IPS-15b (cell line): ENCODE measurements around the gene SLC7A6.

Experiments
- H3K27me3 ChIP-seq: one replicate; pipeline ENCODE4 v1.6.1; 2013; ENCODE audit warnings: low read length; ENCODE audit not compliant: control insufficient read depth, insufficient read depth
- H3K36me3 ChIP-seq: one replicate; pipeline ENCODE4 v1.6.1; 2013; ENCODE audit warnings: low read length; ENCODE audit not compliant: control insufficient read depth, insufficient read depth
- H3K4me1 ChIP-seq: one replicate; pipeline ENCODE4 v1.6.1; 2013; ENCODE audit warnings: mild to moderate bottlenecking, low read length; ENCODE audit not compliant: control insufficient read depth, insufficient read depth
- H3K4me3 ChIP-seq: one replicate; pipeline ENCODE4 v1.5.1; 2013; ENCODE audit warnings: low read depth, low read length
- H3K9ac ChIP-seq: one replicate; pipeline ENCODE4 v1.6.1; 2013; ENCODE audit warnings: low read depth, mild to moderate bottlenecking, low read length
- H3K9me3 ChIP-seq: one replicate; pipeline ENCODE4 v1.6.1; 2013; ENCODE audit warnings: mild to moderate bottlenecking, low read length; ENCODE audit not compliant: control insufficient read depth, insufficient read depth

The SLC7A6 gene

GRCh38 chr16:68236137-68236825, 28.0 kb upstream of the SLC7A6 start:
- H3K27me3 ChIP-seq: peaks cover 3% of the 10 kb centered on the region
- H3K9me3 ChIP-seq: no peaks in the 10 kb centered on the region
- peaks cover 18% of the 10 kb centered on the region for H3K36me3 ChIP-seq
- H3K4me1 ChIP-seq: peaks cover 9% of the 10 kb centered on the region
- H3K9ac ChIP-seq: peak overlapping the region; percentile 81
- peak overlapping the region; percentile 91 for H3K4me3 ChIP-seq

- peaks cover 9% of the 10 kb centered on the region for H3K4me1 ChIP-seq
- peaks cover 3% of the 10 kb centered on the region for H3K27me3 ChIP-seq
- no peaks in the 10 kb centered on the region for H3K9me3 ChIP-seq
- H3K4me3 ChIP-seq: peak overlapping the region; percentile 91
- peak overlapping the region; percentile 81 for H3K9ac ChIP-seq
- peaks cover 12% of the 10 kb centered on the region for H3K36me3 ChIP-seq
Measured at GRCh38 chr16:68236826-68237242, 27.5 kb upstream of the SLC7A6 start.

- peak overlapping the region; percentile 81 for H3K9ac ChIP-seq
- H3K4me1 ChIP-seq: peaks cover 9% of the 10 kb centered on the region
- H3K36me3 ChIP-seq: peaks cover 6% of the 10 kb centered on the region
- no peaks in the 10 kb centered on the region for H3K9me3 ChIP-seq
- H3K27me3 ChIP-seq: peaks cover 3% of the 10 kb centered on the region
- H3K4me3 ChIP-seq: peak overlapping the region; percentile 91
Measured at GRCh38 chr16:68237243-68238028, 26.9 kb upstream of the SLC7A6 start.

GRCh38 chr16:68238029-68238345, 26.3 kb upstream of the SLC7A6 start:
- H3K9ac ChIP-seq: peak overlapping the region; percentile 60
- H3K27me3 ChIP-seq: peaks cover 3% of the 10 kb centered on the region
- peaks cover 4% of the 10 kb centered on the region for H3K36me3 ChIP-seq
- peak overlapping the region; percentile 56 for H3K4me3 ChIP-seq
- H3K9me3 ChIP-seq: no peaks in the 10 kb centered on the region
- H3K4me1 ChIP-seq: peaks cover 9% of the 10 kb centered on the region

- H3K9ac ChIP-seq: no peak overlapping the region
- peaks cover 15% of the 10 kb centered on the region for H3K27me3 ChIP-seq
- peaks cover 6% of the 10 kb centered on the region for H3K4me1 ChIP-seq
- no peak overlapping the region for H3K4me3 ChIP-seq
- H3K9me3 ChIP-seq: no peaks in the 10 kb centered on the region
- H3K36me3 ChIP-seq: no peaks in the 10 kb centered on the region
Measured at GRCh38 chr16:68242085-68242484, 22.2 kb upstream of the SLC7A6 start.

- H3K9ac ChIP-seq: no peak overlapping the region
- H3K4me1 ChIP-seq: peaks cover 6% of the 10 kb centered on the region
- peaks cover 15% of the 10 kb centered on the region for H3K27me3 ChIP-seq
- H3K36me3 ChIP-seq: no peaks in the 10 kb centered on the region
- no peaks in the 10 kb centered on the region for H3K9me3 ChIP-seq
- no peak overlapping the region for H3K4me3 ChIP-seq
Measured at GRCh38 chr16:68242926-68243858, 21.1 kb upstream of the SLC7A6 start.

GRCh38 chr16:68244481-68244902, 19.8 kb upstream of the SLC7A6 start:
- H3K4me1 ChIP-seq: peaks cover 6% of the 10 kb centered on the region

GRCh38 chr16:68244903-68245853, 19.1 kb upstream of the SLC7A6 start, which contains the start of gene PLA2G15:
PLA2G15 (plus strand) TSS chr16:68245373; CDS start chr16:68245427, 54 bp downstream.
- H3K9me3 ChIP-seq: no peaks in the 10 kb centered on the region
- H3K4me1 ChIP-seq: peaks cover 6% of the 10 kb centered on the region
- peak within 1 kb of the TSS; percentile 94 for H3K4me3 ChIP-seq
- H3K27me3 ChIP-seq: peaks cover 12% of the 10 kb centered on the region
- no peak within 1 kb of the TSS for H3K9ac ChIP-seq
- H3K36me3 ChIP-seq: no peaks in the 10 kb centered on the region

More at GRCh38 chr16:68244481-68244902, 19.8 kb upstream of the SLC7A6 start:
- no peaks in the 10 kb centered on the region for H3K9me3 ChIP-seq
- peaks cover 12% of the 10 kb centered on the region for H3K27me3 ChIP-seq
- H3K4me3 ChIP-seq: peak overlapping the region; percentile 94
- H3K9ac ChIP-seq: no peak overlapping the region
- H3K36me3 ChIP-seq: no peaks in the 10 kb centered on the region

GRCh38 chr16:68246121-68246520, 18.2 kb upstream of the SLC7A6 start:
- Histone ChIP-seq H3K4me1 (peaks cover 6% of the 10 kb centered on the region), H3K4me3 (peak overlapping the region; percentile 85), H3K9ac (no peak overlapping the region), H3K9me3 (no peaks in the 10 kb centered on the region), H3K27me3 (peaks cover 12% of the 10 kb centered on the region), H3K36me3 (no peaks in the 10 kb centered on the region)

GRCh38 chr16:68246666-68247065, 17.7 kb upstream of the SLC7A6 start:
- Histone ChIP-seq H3K9ac (no peak overlapping the region), H3K4me1 (peaks cover 6% of the 10 kb centered on the region), H3K36me3 (no peaks in the 10 kb centered on the region), H3K9me3 (no peaks in the 10 kb centered on the region), H3K27me3 (peaks cover 12% of the 10 kb centered on the region), H3K4me3 (no peak overlapping the region)
